ENCODE results near the gene NR2C1. TPM values are rescaled to one million over a fixed set of nuclear protein-coding genes. Genes with fewer than 3 reads are reported as not detected.

NR2C1 gene
- polyA plus RNA-seq, 3 donors: 2.2 to 24.7 (median 6.0) TPM

- no peak overlapping the region for H3K27ac Mint-ChIP-seq
- peaks cover 55 to 81% of the 10 kb centered on the region in 2 donors for H3K36me3 Mint-ChIP-seq
- peaks cover 40 to 70% of the 10 kb centered on the region in 2 donors for H3K36me3 ChIP-seq (replicated peaks in 1 of 2; ENCODE audit: control insufficient read depth in 1 of 2, insufficient read depth in 2 of 2, low read length in 2 of 2)
- intact Hi-C loops (cut with micrococcal nuclease): no loop called here
- H3K4me1 ChIP-seq (ENCODE audit: control insufficient read depth in 1 of 2, insufficient read depth in 2 of 2, low read length in 2 of 2): peaks cover 11 to 20% of the 10 kb centered on the region in 2 donors
- no peaks in the 10 kb centered on the region for H3K9me3 ChIP-seq (replicated peaks in 1 of 2; ENCODE audit: control insufficient read depth in 1 of 2, insufficient read depth in 1 of 2, low read length in 2 of 2)
- no peak overlapping the region for H3K4me3 ChIP-seq (replicated peaks in 1 of 3; ENCODE audit: low read depth in 2 of 3, low read length in 3 of 3)
- H3K9me3 Mint-ChIP-seq: no peaks in the 10 kb centered on the region
- no peak overlapping the region for H3K27ac ChIP-seq (ENCODE audit: low read depth in 1 of 2, low read length in 2 of 2)
- no peaks in the 10 kb centered on the region for H3K27me3 Mint-ChIP-seq (ENCODE audit: low read depth in 3 of 3)
- no peaks in the 10 kb centered on the region for H3K27me3 ChIP-seq (ENCODE audit: control insufficient read depth in 2 of 2, insufficient read depth in 2 of 2, low read length in 2 of 2)
- H3K4me2 ChIP-seq (replicated peaks; ENCODE audit: extremely low read depth, low read length, poor library complexity, severe bottlenecking): no peak overlapping the region
- DNase-seq: no peak
- no peak overlapping the region for H3K9ac ChIP-seq (ENCODE audit: insufficient read depth, low read length, poor library complexity, severe bottlenecking)
- no peaks in the 10 kb centered on the region for H3K79me2 ChIP-seq (ENCODE audit: insufficient read depth, low read length)
- H4K20me1 ChIP-seq (ENCODE audit: insufficient read depth, low read length): no peaks in the 10 kb centered on the region
- peaks cover 25% of the 10 kb centered on the region for H3K4me1 Mint-ChIP-seq
- no peak overlapping the region for H3K4me3 Mint-ChIP-seq
- TF ChIP-seq CTCF (IDR thresholded peaks at IDR 0.05): no peak
- no peak overlapping the region for H2AFZ ChIP-seq (ENCODE audit: insufficient read depth, low read depth, low read length, poor library complexity, severe bottlenecking)
- no CpG with 5 or more reads among the region's 1 CpG for WGBS (ENCODE audit: insufficient coverage)
These were observed 16.0 kb upstream of the NR2C1 start for GRCh38 chr12:95089462-95089861.

- no peak for TF ChIP-seq CTCF (IDR thresholded peaks at IDR 0.05)
- no peak overlapping the region for H3K27ac ChIP-seq (ENCODE audit: low read depth in 1 of 2, low read length in 2 of 2)
These were observed 15.0 kb upstream of the NR2C1 start for GRCh38 chr12:95088379-95088778.

More at GRCh38 chr12:95088379-95088778, 15.0 kb upstream of the NR2C1 start:
- H3K36me3 Mint-ChIP-seq: peaks cover 61 to 81% of the 10 kb centered on the region in 2 donors
- Histone ChIP-seq H3K9ac (ENCODE audit: insufficient read depth, low read length, poor library complexity, severe bottlenecking) (no peak overlapping the region), H3K36me3 (replicated peaks in 1 of 2; ENCODE audit: control insufficient read depth in 1 of 2, insufficient read depth in 2 of 2, low read length in 2 of 2) (peaks cover 50 to 73% of the 10 kb centered on the region in 2 donors), H4K20me1 (ENCODE audit: insufficient read depth, low read length) (no peaks in the 10 kb centered on the region), H2AFZ (ENCODE audit: insufficient read depth, low read depth, low read length, poor library complexity, severe bottlenecking) (no peak overlapping the region), H3K79me2 (ENCODE audit: insufficient read depth, low read length) (no peaks in the 10 kb centered on the region), H3K4me3 (replicated peaks in 1 of 3; ENCODE audit: low read depth in 2 of 3, low read length in 3 of 3) (no peak overlapping the region), H3K4me1 (ENCODE audit: control insufficient read depth in 1 of 2, insufficient read depth in 2 of 2, low read length in 2 of 2) (peaks cover 11 to 21% of the 10 kb centered on the region in 2 donors), H3K27me3 (ENCODE audit: control insufficient read depth in 2 of 2, insufficient read depth in 2 of 2, low read length in 2 of 2) (no peaks in the 10 kb centered on the region), H3K9me3 (replicated peaks in 1 of 2; ENCODE audit: control insufficient read depth in 1 of 2, insufficient read depth in 1 of 2, low read length in 2 of 2) (no peaks in the 10 kb centered on the region), H3K4me2 (replicated peaks; ENCODE audit: extremely low read depth, low read length, poor library complexity, severe bottlenecking) (no peak overlapping the region)
- no peaks in the 10 kb centered on the region for H3K9me3 Mint-ChIP-seq
- H3K27me3 Mint-ChIP-seq (ENCODE audit: low read depth in 3 of 3): no peaks in the 10 kb centered on the region
- H3K27ac Mint-ChIP-seq: peak overlapping the region in 1 of 7 donors; percentile 15
- H3K4me1 Mint-ChIP-seq: peaks cover 30% of the 10 kb centered on the region
- H3K4me3 Mint-ChIP-seq: no peak overlapping the region
- 80% methylated on average over 2 of the region's 3 CpGs for WGBS (ENCODE audit: insufficient coverage)
- intact Hi-C loops (cut with micrococcal nuclease): no loop called here
- DNase-seq: no peak

All from CD14-positive monocyte (primary cell).